Panc1 (cell line): Measurements from ENCODE around the gene TUB. TPM values are rescaled to one million over a fixed set of nuclear protein-coding genes. Genes with fewer than 3 reads are reported as not detected.

ENCODE experiments used
- ATAC-seq: fragments of 200-7000 bp; cut with Tn5 transposase; 2 replicates; pipeline ENCODE4 v1.9.1; 2020; ENCODE audit warnings: mild to moderate bottlenecking, moderate library complexity
- BruUV-seq: library from RNA; stranded (reverse); fragments of 400-500 nt; replicated peaks from 2 replicates; lab custom pipeline; 2021; lab: Mats Ljungman, UMichigan
- CTCF ChIA-PET: fragments of 300-600 bp; sonication (Branson Sonifier 250); formaldehyde crosslinking; loops from one replicate; lab custom pipeline; 2022; ENCODE audit warnings: antibody characterized with exemption; lab: Charles Lee
- POLR2A ChIA-PET: fragments of 300-600 bp; sonication (Branson Sonifier 250); formaldehyde crosslinking; loops from one replicate; lab custom pipeline; 2022; ENCODE audit warnings: antibody characterized with exemption; lab: Charles Lee
- DNase-seq: peaks from one replicate; pipeline ENCODE4 v3.0.0-alpha.2; 2010; ENCODE audit warnings: low read depth, low spot score
- H3K27ac ChIP-seq: 2 replicates; pipeline ENCODE4 v1.5.1; 2011; ENCODE audit warnings: mild to moderate bottlenecking, low read length, inconsistent platforms
- H3K27me3 ChIP-seq: fragments of 200-500 bp; sonication (Bioruptor generic); 2 replicates; pipeline ENCODE4 v1.6.0; 2014; ENCODE audit warnings: low read length, inconsistent platforms; ENCODE audit not compliant: control insufficient read depth, insufficient read depth
- H3K36me3 ChIP-seq: fragments of 200-500 bp; sonication (Bioruptor generic); 2 replicates; pipeline ENCODE4 v1.5.1; 2014; ENCODE audit warnings: inconsistent platforms, mild to moderate bottlenecking, low read length, moderate library complexity; ENCODE audit not compliant: control insufficient read depth, insufficient read depth
- H3K4me1 ChIP-seq: 2 replicates; pipeline ENCODE4 v1.5.1; 2011; ENCODE audit warnings: inconsistent platforms, mild to moderate bottlenecking, low read length, moderate library complexity; ENCODE audit not compliant: control insufficient read depth, insufficient read depth
- H3K4me3 ChIP-seq, 2 experiments: 2 replicates each; pipeline ENCODE4 v1.5.1; 2011 to 2012; ENCODE audit warnings: low read depth in 2 of 2, low read length in 2 of 2, mild to moderate bottlenecking in 2 of 2, inconsistent platforms in 1 of 2, moderate library complexity in 1 of 2
- H3K9me3 ChIP-seq: fragments of 200-500 bp; sonication (Bioruptor generic); 2 replicates; pipeline ENCODE4 v1.5.1; 2014; ENCODE audit warnings: low read depth, mild to moderate bottlenecking, inconsistent platforms, low read length, moderate library complexity; ENCODE audit not compliant: control insufficient read depth, insufficient read depth
- CTCF ChIP-seq: fragments of 450-650 bp; IDR thresholded peaks from 2 replicates; pipeline ENCODE4 v1.5.1; 2017; ENCODE audit warnings: mild to moderate bottlenecking
- POLR2AphosphoS5 ChIP-seq: IDR thresholded peaks from 2 replicates; pipeline ENCODE4 v1.6.1; 2012; ENCODE audit warnings: mild to moderate bottlenecking, low read depth, low read length, moderate library complexity
- REST ChIP-seq, 2 experiments: IDR thresholded peaks; 2 replicates each; pipeline ENCODE4 v1.6.1; 2011 to 2012; ENCODE audit warnings: low read depth in 2 of 2, control low read depth in 1 of 2, low read length in 1 of 2, mild to moderate bottlenecking in 1 of 2, moderate library complexity in 1 of 2; ENCODE audit not compliant: insufficient read depth in 1 of 2
- SIN3A ChIP-seq: IDR thresholded peaks from 2 replicates; pipeline ENCODE4 v1.6.1; 2012; ENCODE audit warnings: low read depth, mild to moderate bottlenecking, low read length, moderate library complexity, borderline replicate concordance; ENCODE audit not compliant: insufficient read depth
- TCF7L2 ChIP-seq: IDR thresholded peaks from 2 replicates; pipeline ENCODE4 v1.6.1; 2011; ENCODE audit warnings: mild to moderate bottlenecking, low read depth, low read length, inconsistent platforms
- in situ Hi-C: cut with HindIII; loops from 2 replicates; pipeline ENCODE4 v1.10.0; 2016; ENCODE audit warnings: low sequenced_read_pairs, low pct_unique_long_range_greater_than_20kb
- intact Hi-C: fragments of 100-400 bp; cut with micrococcal nuclease; formaldehyde crosslinking; loops from one replicate; pipeline ENCODE4 v1.10.0; 2022; ENCODE audit not compliant: unreplicated experiment
- total RNA-seq: library from RNA; stranded (reverse); gene quantifications from one replicate; pipeline ENCODE4 v1.2.1, GENCODE V29; 2021; ENCODE audit not compliant: unreplicated experiment

The TUB gene
- total RNA-seq, 1 experiment from 2014 or later = 4.3 TPM

GRCh38 chr11:8097926-8098325 lies 16.9 kb downstream of the TUB start:
- in situ Hi-C loops (no loop called here), intact Hi-C loops (loop anchor here (10.0 kb wide), 1 partner anchor 203 kb away; no protein-coding TSS in a partner anchor)
- ATAC-seq (no peak), DNase-seq (no peak)
- no peak for TF ChIP-seq TCF7L2
- no peak for TF ChIP-seq POLR2AphosphoS5
- no peak for TF ChIP-seq REST (IDR thresholded peaks at IDR 0.05; ENCODE audit: insufficient read depth in 1 of 2, low read depth in 2 of 2, low read length in 1 of 2)
- TF ChIP-seq CTCF = no peak
- no peak for TF ChIP-seq SIN3A
- ChIA-PET CTCF (interaction anchor here (0.6 to 4.0 kb wide), 5 partner anchors 8 to 92 kb away, joined by 3 to 80 read pairs (median 16); no protein-coding TSS in a partner anchor), POLR2A (no interaction called here)
- Histone ChIP-seq H3K4me3 (no peak overlapping the region), H3K36me3 (no peaks in the 10 kb centered on the region), H3K27me3 (no peaks in the 10 kb centered on the region), H3K4me1 (no peaks in the 10 kb centered on the region), H3K27ac (no peak overlapping the region), H3K9me3 (no peaks in the 10 kb centered on the region)
- BruUV-seq = no TSS peak

- intact Hi-C loops = loop anchor here (10.0 kb wide), 1 partner anchor 204 kb away; no protein-coding TSS in a partner anchor
- Histone ChIP-seq H3K4me3 (no peak overlapping the region), H3K27me3 (no peaks in the 10 kb centered on the region), H3K9me3 (no peaks in the 10 kb centered on the region), H3K4me1 (no peaks in the 10 kb centered on the region), H3K36me3 (no peaks in the 10 kb centered on the region), H3K27ac (no peak overlapping the region)
- ChIA-PET POLR2A (no interaction called here), CTCF (interaction anchor here (1.4 to 4.0 kb wide), 8 partner anchors 8 to 112 kb away, joined by 5 to 80 read pairs (median 11); partner anchors contain the start of gene EIF3F)
- in situ Hi-C loops = no loop called here
- no TSS peak for BruUV-seq
- ATAC-seq = no peak
- DNase-seq = no peak
- no peak for TF ChIP-seq TCF7L2
- TF ChIP-seq CTCF = no peak
- TF ChIP-seq POLR2AphosphoS5 = no peak
- TF ChIP-seq SIN3A = no peak
- no peak for TF ChIP-seq REST (IDR thresholded peaks at IDR 0.05; ENCODE audit: insufficient read depth in 1 of 2, low read depth in 2 of 2, low read length in 1 of 2)
Observed at GRCh38 chr11:8098361-8098760, 17.4 kb downstream of the TUB start.
